IMR-90 (cell line): ENCODE results near the gene NKAIN4. TPM values are rescaled to one million over a fixed set of nuclear protein-coding genes. Genes with fewer than 3 reads are reported as not detected.

ENCODE experiments used
- ATAC-seq: fragments of 200-7000 bp; cut with Tn5 transposase; 2 replicates; pipeline ENCODE4 v1.9.1; 2020; ENCODE audit warnings: low read depth, mild to moderate bottlenecking, moderate library complexity
- BruUV-seq: library from RNA; stranded (reverse); fragments of 400-500 nt; replicated peaks from 2 replicates; lab custom pipeline; 2021; lab: Mats Ljungman, UMichigan
- CTCF ChIA-PET: fragments of 300-600 bp; formaldehyde crosslinking; extraction: SDS; loops from one replicate; lab custom pipeline; 2021; ENCODE audit warnings: antibody characterized with exemption; lab: Yijun Ruan, JAX
- POLR2A ChIA-PET: fragments of 300-600 bp; sonication (Branson Sonifier 250); formaldehyde crosslinking; loops from one replicate; lab custom pipeline; 2022; ENCODE audit warnings: antibody characterized with exemption; ENCODE audit not compliant: unreplicated experiment; lab: Charles Lee
- DNase-seq: peaks from one replicate; pipeline ENCODE4 v3.0.0; 2013
- H2AFZ ChIP-seq: replicated peaks from 2 replicates; pipeline ENCODE3; 2013; ENCODE audit warnings: low read length, mild to moderate bottlenecking; ENCODE audit not compliant: poor library complexity
- H2AK5ac ChIP-seq: 2 replicates; pipeline ENCODE4 v1.6.1; 2013; ENCODE audit warnings: low read depth, low read length, inconsistent platforms
- H2AK9ac ChIP-seq: replicated peaks from 2 replicates; pipeline ENCODE3; 2013; ENCODE audit warnings: mild to moderate bottlenecking, low read depth, low read length, moderate library complexity; ENCODE audit not compliant: poor library complexity
- H2BK120ac ChIP-seq: 2 replicates; pipeline ENCODE4 v1.6.1; 2013; ENCODE audit warnings: low read depth, low read length, inconsistent platforms
- H2BK15ac ChIP-seq: 3 replicates; pipeline ENCODE4 v1.6.1; 2013; ENCODE audit warnings: low read depth, low read length, inconsistent platforms
- H2BK20ac ChIP-seq: 2 replicates; pipeline ENCODE4 v1.6.1; 2013; ENCODE audit warnings: low read depth, mild to moderate bottlenecking, inconsistent platforms, low read length, moderate library complexity
- H2BK5ac ChIP-seq: 2 replicates; pipeline ENCODE4 v1.6.1; 2013; ENCODE audit warnings: mild to moderate bottlenecking, low read depth, low read length, inconsistent platforms; ENCODE audit not compliant: poor library complexity, severe bottlenecking
- H3K14ac ChIP-seq: replicated peaks from 2 replicates; pipeline ENCODE4 v1.6.1; 2013; ENCODE audit warnings: low read depth, low read length, inconsistent platforms
- H3K18ac ChIP-seq: 2 replicates; pipeline ENCODE4 v1.6.1; 2013; ENCODE audit warnings: low read depth, low read length, control low read depth
- H3K23ac ChIP-seq: 2 replicates; pipeline ENCODE4 v1.6.1; 2013; ENCODE audit warnings: low read depth, low read length, inconsistent platforms
- H3K27ac ChIP-seq: 2 replicates; pipeline ENCODE4 v1.5.1; 2013; ENCODE audit warnings: mild to moderate bottlenecking, control low read depth, low read length; ENCODE audit not compliant: insufficient read depth
- H3K27me3 ChIP-seq: 2 replicates; pipeline ENCODE4 v1.6.1; 2013; ENCODE audit warnings: low read length; ENCODE audit not compliant: control insufficient read depth, insufficient read depth
- H3K36me3 ChIP-seq: 2 replicates; pipeline ENCODE4 v1.6.1; 2013; ENCODE audit warnings: low read length, mixed read lengths; ENCODE audit not compliant: control insufficient read depth, insufficient read depth
- H3K4ac ChIP-seq: 2 replicates; pipeline ENCODE4 v1.6.1; 2013; ENCODE audit warnings: low read depth, low read length, inconsistent platforms
- H3K4me1 ChIP-seq: 2 replicates; pipeline ENCODE4 v1.6.1; 2013; ENCODE audit warnings: low read length, mixed read lengths; ENCODE audit not compliant: control insufficient read depth, insufficient read depth
- H3K4me2 ChIP-seq: 2 replicates; pipeline ENCODE4 v1.6.1; 2013; ENCODE audit warnings: low read depth, mild to moderate bottlenecking, control low read depth, low read length, moderate library complexity
- H3K4me3 ChIP-seq: 2 replicates; pipeline ENCODE4 v1.5.1; 2013; ENCODE audit warnings: low read depth, mild to moderate bottlenecking, control low read depth, low read length, moderate library complexity; ENCODE audit not compliant: insufficient read depth
- H3K56ac ChIP-seq: 2 replicates; pipeline ENCODE4 v1.6.1; 2013; ENCODE audit warnings: low read length, inconsistent platforms; ENCODE audit not compliant: insufficient read depth; ENCODE audit errors: extremely low read depth
- H3K79me1 ChIP-seq, 2 experiments: 2 replicates each; pipeline ENCODE4 v1.6.1; 2013; ENCODE audit warnings: low read length in 2 of 2, inconsistent platforms in 1 of 2, low read depth in 1 of 2
- H3K9ac ChIP-seq: 2 replicates; pipeline ENCODE4 v1.6.1; 2013; ENCODE audit warnings: low read depth, low read length, control low read depth
- H3K9me1 ChIP-seq: 2 replicates; pipeline ENCODE4 v1.6.1; 2013; ENCODE audit warnings: low read length, inconsistent platforms; ENCODE audit not compliant: insufficient read depth
- H3K9me3 ChIP-seq: 2 replicates; pipeline ENCODE4 v1.6.1; 2013; ENCODE audit warnings: low read length; ENCODE audit not compliant: control insufficient read depth, insufficient read depth
- H4K20me1 ChIP-seq: 2 replicates; pipeline ENCODE4 v1.6.1; 2013; ENCODE audit warnings: low read length, inconsistent platforms; ENCODE audit not compliant: insufficient read depth
- H4K5ac ChIP-seq: 2 replicates; pipeline ENCODE4 v1.6.1; 2013; ENCODE audit warnings: mild to moderate bottlenecking, low read depth, low read length, control low read depth
- H4K8ac ChIP-seq, 2 experiments: 2 replicates each; pipeline ENCODE4 v1.6.1; 2013; ENCODE audit warnings: low read depth in 2 of 2, low read length in 2 of 2, control low read depth in 1 of 2, inconsistent platforms in 1 of 2
- H4K91ac ChIP-seq: 2 replicates; pipeline ENCODE4 v1.6.1; 2013; ENCODE audit warnings: low read depth, low read length, inconsistent platforms; ENCODE audit not compliant: insufficient read depth
- CEBPB ChIP-seq: IDR thresholded peaks from 2 replicates; pipeline ENCODE4 v1.6.1; 2012; ENCODE audit warnings: low read depth, low read length, improper control_type of control experiment
- WGBS, 2 experiments: methylation state at CpG; one replicate each; pipeline versions ENCODE4 v1.1.5 to v1.1.7; 2013; ENCODE audit warnings: missing lambda C conversion rate in 2 of 2; ENCODE audit not compliant: insufficient read length in 1 of 2; ENCODE audit errors: extremely low coverage in 2 of 2; 5-methylcytosine and 5-hydroxymethylcytosine counted together
- dilution Hi-C: fragments of 300-500 bp; cut with HindIII; formaldehyde crosslinking; loops from one replicate; pipeline ENCODE4 v1.14.3; 2018; ENCODE audit warnings: low sequenced_read_pairs; ENCODE audit not compliant: unreplicated experiment
- in situ Hi-C: fragments of 300-500 bp; cut with MboI; formaldehyde crosslinking; loops from 3 replicates; pipeline ENCODE4 v1.14.3; 2019; ENCODE audit warnings: low sequenced_read_pairs, inconsistent platforms, mixed read lengths
- intact Hi-C: fragments of 100-400 bp; cut with micrococcal nuclease; formaldehyde crosslinking; loops from 2 replicates; pipeline ENCODE4 v1.10.0; 2022
- polyA plus RNA-seq, 3 experiments: library from polyadenylated mRNA; depleted of rRNA; stranded (reverse); fragments of >200 nt; gene quantifications; 2 replicates each; pipeline ENCODE4 v1.2.3, GENCODE V29; 2012; ENCODE audit warnings: low replicate concordance in 1 of 3
- total RNA-seq: library from RNA; depleted of rRNA; stranded (reverse); fragments of >200 nt; gene quantifications from 2 replicates; pipeline ENCODE4 v1.2.3, GENCODE V29; 2012
- TF ChIP-seq, protein P1 (sequence below): conservative IDR thresholded peaks from 2 replicates; pipeline ENCODE4 v1.5.1; 2012; ENCODE audit warnings: mild to moderate bottlenecking, low read depth, low read length, improper control_type of control experiment

The NKAIN4 gene
- total and polyA plus RNA-seq, 2 of the 4 experiments (the other 2 are of a cell fraction): not detected

GRCh38 chr20:63194797-63195173, 59.5 kb downstream of the NKAIN4 start:
- ChIA-PET CTCF (no interaction called here), POLR2A (no interaction called here)
- Histone ChIP-seq H4K91ac (no peak overlapping the region), H3K9me1 (peaks cover 6% of the 10 kb centered on the region; the same call in 1 of the 2 replicates), H4K20me1 (peaks cover 60% of the 10 kb centered on the region), H3K27me3 (no peaks in the 10 kb centered on the region; the same call in 1 of the 2 replicates), H3K79me1 (peaks cover 18 to 51% of the 10 kb centered on the region in 2 experiments), H3K4me1 (no peaks in the 10 kb centered on the region), H2AFZ (no peak overlapping the region), H3K4me2 (no peak overlapping the region), H3K23ac (no peak overlapping the region), H2AK5ac (no peak overlapping the region), H2BK20ac (no peak overlapping the region), H3K9me3 (no peaks in the 10 kb centered on the region), H3K9ac (no peak overlapping the region), H3K14ac (no peak overlapping the region), H2BK120ac (no peak overlapping the region), H4K5ac (no peak overlapping the region), H3K27ac (no peak overlapping the region), H2BK15ac (no peak overlapping the region), H2BK5ac (no peak overlapping the region), H3K18ac (no peak overlapping the region), H3K4ac (no peak overlapping the region), H3K4me3 (no peak overlapping the region), H4K8ac (no peak overlapping the region), H3K56ac (no peak overlapping the region), H2AK9ac (no peak overlapping the region), H3K36me3 (peaks cover 16% of the 10 kb centered on the region)
- in situ Hi-C loops (no loop called here), intact Hi-C loops (no loop called here), dilution Hi-C loops (no loop called here)
- DNase-seq (no peak), ATAC-seq (no peak)
- no TSS peak for BruUV-seq
- WGBS, 2 experiments: 94% methylated on average over 3 of the region's 4 CpGs; no CpG with 5 or more reads in 1 of the 2 experiments
- TF ChIP-seq CEBPB: 0 out of 2 replicates have a peak, but pooled peaks have one; percentile 14
- TF ChIP-seq, protein P1, sequence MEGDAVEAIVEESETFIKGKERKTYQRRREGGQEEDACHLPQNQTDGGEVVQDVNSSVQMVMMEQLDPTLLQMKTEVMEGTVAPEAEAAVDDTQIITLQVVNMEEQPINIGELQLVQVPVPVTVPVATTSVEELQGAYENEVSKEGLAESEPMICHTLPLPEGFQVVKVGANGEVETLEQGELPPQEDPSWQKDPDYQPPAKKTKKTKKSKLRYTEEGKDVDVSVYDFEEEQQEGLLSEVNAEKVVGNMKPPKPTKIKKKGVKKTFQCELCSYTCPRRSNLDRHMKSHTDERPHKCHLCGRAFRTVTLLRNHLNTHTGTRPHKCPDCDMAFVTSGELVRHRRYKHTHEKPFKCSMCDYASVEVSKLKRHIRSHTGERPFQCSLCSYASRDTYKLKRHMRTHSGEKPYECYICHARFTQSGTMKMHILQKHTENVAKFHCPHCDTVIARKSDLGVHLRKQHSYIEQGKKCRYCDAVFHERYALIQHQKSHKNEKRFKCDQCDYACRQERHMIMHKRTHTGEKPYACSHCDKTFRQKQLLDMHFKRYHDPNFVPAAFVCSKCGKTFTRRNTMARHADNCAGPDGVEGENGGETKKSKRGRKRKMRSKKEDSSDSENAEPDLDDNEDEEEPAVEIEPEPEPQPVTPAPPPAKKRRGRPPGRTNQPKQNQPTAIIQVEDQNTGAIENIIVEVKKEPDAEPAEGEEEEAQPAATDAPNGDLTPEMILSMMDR: no peak
